HG03342 (cell line): ENCODE data around the gene FAXC.
"Not testable (repeated sequence)": the region's sequence is repeated elsewhere in the genome, so short reads cannot be mapped to it uniquely, and the experiment has no call there.

Experiments
- ATAC-seq: cut with Tn5 transposase; IDR thresholded peaks from one replicate; pipeline ENCODE4 v1.9.1; 2021; ENCODE audit warnings: mild to moderate bottlenecking, moderate library complexity; ENCODE audit not compliant: unreplicated experiment

The FAXC gene

GRCh38 chr6:99287523-99287922, 62.0 kb downstream of the FAXC start:
- ATAC-seq: no peak

- no peak for ATAC-seq
Measured at GRCh38 chr6:99285881-99286280, 63.6 kb downstream of the FAXC start.

GRCh38 chr6:99282479-99283062, 66.9 kb downstream of the FAXC start:
- ATAC-seq: no peak

DNA sequence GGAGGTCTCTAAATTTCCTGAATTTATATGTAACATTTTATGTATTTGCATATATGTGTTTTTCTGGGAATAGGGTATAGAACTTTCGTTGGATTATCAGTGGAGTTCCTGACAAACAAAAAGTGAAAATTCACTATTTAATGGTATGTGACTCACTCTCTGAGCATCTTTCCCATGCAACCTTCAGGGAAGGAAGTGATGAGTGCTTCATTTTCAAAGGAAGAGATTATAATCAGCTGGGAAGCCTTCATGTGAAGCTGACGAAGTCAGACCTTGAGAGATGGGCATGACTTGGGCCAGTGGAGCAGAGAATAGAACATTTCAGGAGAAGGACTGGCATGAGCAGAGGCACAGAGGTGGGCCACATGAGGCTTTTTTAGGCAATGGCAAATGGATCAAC, 72.7 kb downstream of the FAXC start:
- ATAC-seq: no peak

- no peak for ATAC-seq
Measured at GRCh38 chr6:99270826-99271225, 78.6 kb downstream of the FAXC start.

DNA sequence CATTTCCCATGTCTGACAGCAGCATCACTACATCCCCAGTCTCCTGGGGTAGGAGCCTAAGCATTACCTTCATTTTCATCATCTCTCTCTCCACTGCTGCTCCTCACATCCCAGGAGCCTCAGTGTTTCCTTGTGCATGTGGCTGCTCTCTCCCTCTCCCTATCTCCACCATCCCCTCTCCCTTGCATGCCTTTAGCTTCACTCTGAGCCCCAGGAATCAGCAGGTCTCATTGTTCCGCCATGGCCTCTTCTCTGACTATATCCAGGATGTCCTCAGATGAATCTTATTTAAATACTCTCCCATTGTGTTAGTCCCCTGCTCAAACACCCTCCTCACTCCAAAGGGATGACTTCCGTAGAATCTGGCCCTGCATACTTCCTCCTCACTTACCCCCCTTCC, 79.4 kb downstream of the FAXC start:
- ATAC-seq: no peak

- no peak for ATAC-seq
Measured at GRCh38 chr6:99269207-99269606, 80.3 kb downstream of the FAXC start.

DNA sequence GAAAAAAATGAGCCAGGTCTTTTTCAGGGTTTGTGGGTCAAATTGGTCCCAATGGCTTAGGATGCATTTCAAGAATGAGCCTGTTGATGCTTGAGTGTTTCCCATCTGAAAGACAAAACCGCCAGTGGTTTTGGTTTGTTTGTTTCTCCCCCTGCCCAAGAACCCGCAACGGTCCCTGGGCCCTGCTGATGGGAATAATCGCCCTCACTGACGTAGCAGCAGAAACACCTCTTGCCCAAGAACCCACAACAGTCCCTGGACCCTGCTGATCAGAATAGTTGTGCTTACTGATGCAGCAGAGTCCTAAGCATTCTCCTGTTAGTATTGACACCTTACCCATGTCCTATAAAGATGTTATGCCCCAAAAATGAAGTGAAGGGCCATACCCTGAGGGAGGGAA, 82.5 kb downstream of the FAXC start:
- ATAC-seq: not testable (repeated sequence)

DNA sequence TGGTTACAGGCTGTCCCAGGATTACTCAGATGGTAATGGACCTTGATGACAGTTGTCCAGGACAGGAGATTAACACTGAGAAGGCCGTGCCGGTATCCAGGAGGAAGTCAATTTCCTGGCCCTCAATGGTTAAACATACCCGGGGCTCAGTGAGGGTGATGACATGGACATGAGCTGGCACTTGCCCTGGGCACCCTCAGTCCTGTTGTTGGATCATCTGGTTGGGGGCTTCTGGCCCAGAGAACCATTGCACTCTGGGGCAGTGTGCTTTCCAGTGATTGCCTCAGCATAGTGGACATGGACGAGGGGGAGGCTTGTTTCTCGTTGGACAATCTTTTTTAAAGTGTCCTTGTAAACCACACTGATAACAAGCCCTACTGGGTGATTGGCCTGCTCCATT, 84.0 kb downstream of the FAXC start:
- not testable (repeated sequence) for ATAC-seq

- no peak for ATAC-seq
Measured at GRCh38 chr6:99254616-99255550, 94.6 kb downstream of the FAXC start.

DNA sequence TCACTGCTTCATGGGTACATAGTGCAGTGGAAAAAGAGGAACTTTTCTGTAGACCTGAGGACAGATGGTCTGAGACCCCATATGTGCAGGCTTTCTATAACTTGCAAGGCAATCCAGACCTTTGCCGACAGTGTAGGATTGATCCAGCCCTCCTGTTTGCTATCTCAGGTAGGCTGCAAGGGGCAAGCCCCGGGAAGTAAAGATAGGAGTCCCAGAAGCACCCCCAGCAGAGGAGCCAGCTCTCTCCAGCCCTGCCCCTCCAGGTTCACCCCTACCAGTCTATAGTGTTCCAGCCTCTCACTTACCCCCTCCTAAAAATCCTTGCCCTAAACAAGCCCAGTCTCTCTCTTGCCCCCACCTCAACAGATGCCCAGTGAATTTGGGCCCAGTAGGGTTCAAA, 96.2 kb downstream of the FAXC start:
- ATAC-seq: no peak

- no peak for ATAC-seq
Measured at GRCh38 chr6:99252421-99252820, 97.1 kb downstream of the FAXC start.

- no peak for ATAC-seq
Measured at GRCh38 chr6:99250476-99250875, 99.0 kb downstream of the FAXC start.

- ATAC-seq: no peak
Measured at GRCh38 chr6:99246602-99247001, 102.9 kb downstream of the FAXC start.

GRCh38 chr6:99241905-99242534, 107.5 kb downstream of the FAXC start:
- ATAC-seq: no peak

- ATAC-seq: no peak
Measured at GRCh38 chr6:99236010-99236409, 113.5 kb downstream of the FAXC start.

GRCh38 chr6:99233219-99233618, 116.3 kb downstream of the FAXC start:
- no peak for ATAC-seq

- ATAC-seq: no peak
Measured at GRCh38 chr6:99232056-99232455, 117.4 kb downstream of the FAXC start.

GRCh38 chr6:99225172-99225571, 124.3 kb downstream of the FAXC start:
- ATAC-seq: no peak
